Skin of body (tissue), 2 donors: ENCODE data around the gene GPR55. TPM values are rescaled to one million over a fixed set of nuclear protein-coding genes. Genes with fewer than 3 reads are reported as not detected.
"Not testable (repeated sequence)": the region's sequence is repeated elsewhere in the genome, so short reads cannot be mapped to it uniquely, and the experiment has no call there.

Source experiments
- DNase-seq: peaks from one replicate; lab custom pipeline; 2025; lab: John Stamatoyannopoulos, UW
- total RNA-seq: library from RNA; depleted of rRNA; stranded (reverse); fragments of >200 nt; gene quantifications from one replicate; pipeline ENCODE4 v1.2.3, GENCODE V29; 2014

GPR55 gene
- total RNA-seq, 1 donor from 2014 or later: not detected

DNA sequence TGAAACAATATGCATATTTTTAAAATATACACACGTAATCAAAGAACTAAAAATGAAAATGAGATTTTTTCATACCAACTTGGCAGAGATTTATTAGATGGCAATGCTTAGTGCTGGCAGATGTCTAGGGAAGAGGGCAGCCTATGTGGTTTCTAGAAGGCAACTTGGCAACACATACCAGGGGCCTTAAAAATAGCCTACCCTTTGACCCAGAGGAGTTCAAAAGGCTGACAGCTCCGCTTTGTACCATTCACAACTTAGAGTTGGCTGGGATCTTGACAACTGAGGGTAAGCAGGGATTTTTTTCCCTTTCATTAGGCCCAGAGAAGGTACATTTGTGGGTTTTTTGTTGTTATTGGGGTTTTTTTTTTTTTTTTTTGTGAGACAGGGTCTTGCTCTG, 26.4 kb upstream of the GPR55 start:
- no peak for DNase-seq

DNA sequence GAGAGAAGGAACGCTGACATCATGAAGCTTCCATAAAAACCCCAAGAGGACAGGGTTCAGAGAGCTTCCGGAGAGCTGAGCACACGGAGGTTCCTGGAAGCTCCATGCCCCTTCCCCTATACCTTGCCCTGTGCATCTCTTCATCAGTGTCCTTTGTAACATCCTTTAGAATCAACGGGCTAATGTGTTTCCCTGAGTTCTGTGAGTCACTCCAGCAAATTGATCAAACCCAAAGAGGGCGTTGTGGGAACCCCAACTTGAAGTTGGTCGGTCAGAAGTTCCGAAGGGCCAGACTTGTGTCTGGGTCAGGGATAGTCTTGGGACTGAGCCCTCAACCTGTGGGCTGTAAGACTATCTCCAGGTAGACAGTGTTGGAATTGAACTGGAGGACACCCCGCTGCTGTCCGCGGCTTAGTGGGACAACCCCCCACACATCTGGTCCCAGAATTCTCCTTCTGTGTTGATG, 25.9 kb upstream of the GPR55 start:
- DNase-seq: no peak

GRCh38 chr2:230949966-230950873, 25.2 kb upstream of the GPR55 start:
- no peak for DNase-seq

- DNase-seq: no peak
Observed at GRCh38 chr2:230947908-230948365, 22.9 kb upstream of the GPR55 start.

DNA sequence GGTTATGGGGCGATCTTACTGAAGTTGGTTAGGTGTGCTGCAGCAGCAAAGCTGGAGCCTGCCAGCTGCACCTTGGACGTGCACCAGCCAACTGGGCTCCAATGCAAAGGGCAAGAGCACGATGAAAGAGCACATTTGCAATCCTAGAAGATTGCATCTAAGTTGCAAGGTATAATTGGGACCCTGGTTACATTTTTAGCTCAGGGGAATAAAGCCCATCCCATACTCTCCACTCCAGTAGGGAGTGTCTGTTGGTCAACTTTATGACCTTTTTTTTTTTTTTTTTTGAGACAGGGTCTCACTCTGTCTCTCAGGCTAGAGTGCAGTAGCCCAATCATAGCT, 22.2 kb upstream of the GPR55 start:
- no peak for DNase-seq

DNA sequence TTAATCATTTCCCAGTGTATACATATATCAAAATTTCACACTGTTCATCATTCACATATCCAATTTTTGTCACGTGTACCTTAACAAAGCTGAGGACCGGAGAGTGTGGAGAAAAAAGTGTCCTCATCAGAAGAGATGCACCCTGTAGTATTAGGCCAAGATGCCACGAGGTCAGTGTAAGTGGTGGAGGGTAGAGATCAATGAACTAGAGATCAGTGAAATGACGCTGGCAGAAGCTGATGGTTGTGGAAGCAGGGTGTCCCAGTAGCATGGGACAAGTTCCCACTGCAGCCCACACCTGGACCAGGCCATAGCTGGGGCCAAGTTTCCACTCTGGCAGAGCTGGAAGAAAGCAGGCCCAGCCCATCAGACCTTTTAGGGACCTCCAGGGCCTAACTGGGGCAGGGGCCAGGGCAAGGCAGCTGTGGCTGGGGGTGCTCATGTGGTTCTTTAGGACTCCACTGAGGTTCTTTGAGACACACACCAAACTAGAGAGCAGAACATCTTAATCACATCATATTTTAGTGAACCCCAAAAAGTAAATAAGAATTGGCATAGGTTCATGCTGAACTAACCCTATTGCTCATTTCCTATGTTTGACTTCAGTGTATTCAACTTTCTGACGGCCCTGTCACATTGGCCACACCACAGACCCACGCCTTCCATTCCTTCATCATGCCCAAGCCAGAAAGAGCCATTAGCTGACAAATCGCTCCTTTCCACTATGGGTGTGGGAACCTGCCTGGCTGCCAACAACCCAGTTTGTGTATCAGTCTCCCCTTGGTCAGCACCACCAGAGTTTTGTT, 21.6 kb upstream of the GPR55 start:
- no peak for DNase-seq

DNA sequence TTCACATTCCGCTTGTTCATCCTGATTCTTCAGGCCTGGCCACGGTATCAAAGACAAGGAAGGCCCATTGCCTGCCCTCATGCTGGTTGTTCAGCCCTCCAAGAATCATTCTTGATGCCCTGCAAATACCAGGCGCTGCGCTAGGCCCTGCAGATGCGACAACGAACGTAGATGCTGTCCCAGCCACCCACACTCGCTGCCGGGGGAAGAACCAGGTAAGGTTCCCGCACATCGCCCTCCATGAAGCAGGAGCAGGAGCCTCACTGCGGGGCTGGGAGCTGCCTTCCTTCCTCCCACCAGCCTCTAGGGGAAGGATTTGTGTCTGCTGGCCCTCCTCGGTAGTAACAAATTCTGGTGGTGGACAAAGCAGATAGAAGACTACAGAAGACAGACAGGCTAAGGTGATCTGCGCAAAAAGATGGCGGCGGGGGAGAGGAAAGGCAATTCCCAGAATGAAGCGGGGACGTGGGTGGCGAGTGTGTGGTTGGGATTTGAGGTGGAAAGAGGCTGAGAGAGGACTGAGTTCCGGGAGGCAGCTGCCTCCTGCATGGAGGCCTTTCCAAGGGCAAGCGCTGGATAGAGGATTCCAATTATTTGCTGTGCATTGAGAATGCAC, 19.8 kb upstream of the GPR55 start:
- DNase-seq: no peak

DNA sequence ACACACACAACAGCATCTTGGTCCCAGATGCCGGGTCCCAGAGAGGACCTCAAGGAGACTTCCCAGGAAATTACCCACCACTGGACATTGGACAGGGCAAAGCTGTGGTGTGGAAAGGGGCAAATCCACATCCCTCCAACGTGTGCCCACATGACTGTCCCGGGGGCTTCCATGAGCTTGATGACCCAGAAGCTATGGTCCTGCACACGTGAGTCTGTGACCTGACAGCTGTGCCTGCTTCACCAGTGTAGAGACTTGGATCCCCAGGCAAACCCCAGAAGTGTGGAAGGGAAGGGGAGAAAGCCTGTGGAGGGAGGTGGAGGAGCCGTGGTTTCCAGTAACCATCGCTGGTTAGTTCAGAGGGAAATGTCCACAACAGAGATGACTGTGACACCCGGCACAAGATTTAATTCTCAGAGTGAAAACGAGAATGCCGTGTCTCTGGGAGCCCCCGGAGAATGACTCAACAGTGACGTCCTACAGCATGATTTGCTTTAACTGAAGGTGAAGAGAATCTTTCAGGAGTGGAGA, 19.1 kb upstream of the GPR55 start:
- no peak for DNase-seq

DNA sequence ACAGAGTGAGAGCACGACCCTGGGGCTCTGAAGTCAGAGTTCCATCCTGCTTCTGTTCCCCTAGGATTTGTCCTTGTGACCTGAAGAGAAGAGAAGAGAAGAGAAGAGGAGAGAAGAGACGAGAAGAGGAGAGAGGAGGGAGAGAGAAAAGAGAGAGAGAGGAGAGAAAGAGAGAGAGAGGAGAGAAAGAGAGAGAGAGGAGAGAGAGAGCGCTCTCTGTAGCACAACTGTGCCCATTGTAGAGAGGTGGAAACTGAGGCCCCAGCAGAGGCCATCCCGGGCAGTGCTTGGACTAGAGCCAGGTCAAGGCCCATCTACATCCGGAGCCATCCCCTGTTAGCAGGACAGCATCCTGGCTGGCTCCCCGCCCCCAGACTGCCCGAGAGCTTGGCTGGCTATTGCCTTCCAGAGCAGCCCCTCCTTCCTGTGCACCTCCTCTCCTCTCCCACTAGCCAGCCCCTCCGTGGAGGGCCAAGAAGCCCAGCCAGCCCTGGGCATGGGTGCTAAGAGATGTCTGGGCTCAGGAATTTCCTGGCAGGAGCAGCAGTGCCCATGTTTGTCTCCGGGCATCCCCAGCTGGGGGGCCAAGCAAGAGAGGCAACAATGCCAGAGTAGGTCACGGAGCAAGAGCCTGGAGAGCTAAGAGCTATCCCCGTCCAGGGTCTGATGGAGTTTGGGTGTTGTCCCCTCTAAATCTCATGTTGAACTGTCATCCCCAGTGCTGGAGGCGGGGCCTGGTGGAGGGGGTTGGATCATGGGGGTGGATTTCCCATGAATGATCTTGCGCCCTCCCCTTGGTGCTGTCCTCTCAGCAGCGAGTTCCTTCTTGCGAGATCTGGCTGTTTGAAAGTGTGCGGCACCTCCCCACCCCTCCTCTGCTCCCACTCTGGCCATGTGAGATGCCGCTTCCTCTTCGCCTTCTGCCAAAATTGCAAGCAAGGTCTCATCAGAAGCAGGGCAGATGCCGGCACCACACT, 18.2 kb upstream of the GPR55 start:
- no peak for DNase-seq

DNA sequence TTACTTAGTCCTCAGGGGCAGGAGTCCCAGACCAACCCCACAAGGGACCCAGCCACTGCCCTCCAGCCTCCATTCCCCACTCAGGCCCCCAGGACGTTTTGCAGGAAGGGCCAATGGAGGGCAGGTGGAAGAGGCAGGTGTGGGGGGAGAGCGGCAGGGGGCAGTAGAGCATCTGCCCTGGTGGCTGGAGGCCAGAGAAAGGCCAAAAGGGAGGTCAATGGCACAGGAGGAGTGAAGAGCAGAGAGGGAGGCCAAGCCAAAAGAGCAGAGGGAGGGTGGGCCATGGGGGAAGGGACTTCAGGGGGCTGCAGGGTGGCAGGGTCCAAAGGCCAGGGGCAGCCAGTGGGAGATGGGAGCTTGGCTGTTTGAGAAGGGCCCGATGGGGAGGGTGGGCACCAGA, 17.3 kb upstream of the GPR55 start:
- no peak for DNase-seq

- no peak for DNase-seq
Observed at GRCh38 chr2:230941202-230942180, 16.4 kb upstream of the GPR55 start.

- DNase-seq: no peak
Observed at GRCh38 chr2:230940471-230940815, 15.4 kb upstream of the GPR55 start.

GRCh38 chr2:230939691-230940470, 14.8 kb upstream of the GPR55 start:
- no peak for DNase-seq

GRCh38 chr2:230939066-230939591, 14.1 kb upstream of the GPR55 start:
- DNase-seq: no peak

GRCh38 chr2:230938516-230939065, 13.5 kb upstream of the GPR55 start:
- DNase-seq: no peak

DNA sequence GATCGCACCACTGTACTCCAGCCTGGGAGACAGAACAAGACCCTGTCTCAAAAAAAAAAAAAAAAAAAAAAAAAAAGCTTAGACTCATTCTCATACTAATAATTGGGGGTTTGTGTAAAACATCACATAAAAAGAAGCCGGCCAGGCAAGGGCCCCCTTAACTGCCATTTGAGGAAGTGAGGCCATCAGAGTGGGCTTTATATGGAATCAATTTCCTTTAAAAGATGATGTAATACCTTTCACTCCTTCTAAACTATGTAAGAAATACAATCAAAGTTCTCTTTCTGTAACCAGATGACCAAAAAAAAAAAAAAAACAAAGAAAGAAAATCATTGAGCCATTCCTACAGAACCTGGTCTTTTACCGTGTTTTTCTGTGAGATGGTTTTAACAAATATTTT, 13.1 kb upstream of the GPR55 start:
- DNase-seq: no peak

- DNase-seq: no peak
Observed at GRCh38 chr2:230937362-230937761, 12.3 kb upstream of the GPR55 start.

DNA sequence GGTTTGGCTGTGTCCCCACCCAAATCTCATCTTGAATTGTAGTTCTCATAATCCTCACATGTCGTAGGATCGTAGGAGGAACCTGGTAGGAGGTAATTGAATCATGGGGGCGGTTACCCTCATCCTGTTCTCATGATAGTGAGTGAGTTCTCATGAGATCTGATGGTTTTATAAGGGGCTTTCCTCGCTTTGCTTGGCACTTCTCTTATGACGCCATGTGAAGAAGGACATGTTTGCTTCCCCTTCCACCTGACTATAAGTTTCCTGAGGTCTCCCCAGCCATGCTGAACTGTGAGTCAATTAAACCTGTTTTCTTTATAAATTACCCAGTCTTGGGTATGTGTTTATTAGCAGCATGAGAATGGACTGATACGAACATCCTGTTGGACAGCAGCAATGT, 11.2 kb upstream of the GPR55 start:
- DNase-seq: not testable (repeated sequence)
